Measurements from ENCODE around the gene CD38.

The CD38 gene

GRCh38 chr4:15891312-15891711 is 113.2 kb downstream of the CD38 start:
- Histone ChIP-seq H3K9me3 (ENCODE audit: insufficient read depth, low read depth, low read length) (no peaks in the 10 kb centered on the region), H2AK5ac (ENCODE audit: low read length) (no peak overlapping the region), H3K23ac (ENCODE audit: low read length) (no peak overlapping the region), H3K14ac (ENCODE audit: low read length) (no peak overlapping the region), H2AFZ (ENCODE audit: insufficient read depth, low read length, poor library complexity) (no peak overlapping the region), H2BK5ac (ENCODE audit: low read depth, low read length, poor library complexity) (no peak overlapping the region), H4K12ac (ENCODE audit: low read depth, low read length) (no peak overlapping the region), H3K36me3 (ENCODE audit: control insufficient read depth in 1 of 2, insufficient read depth in 2 of 2, low read length in 2 of 2) (no peaks in the 10 kb centered on the region), H3K4me1 (ENCODE audit: control insufficient read depth in 1 of 2, insufficient read depth in 2 of 2, low read length in 2 of 2) (peaks cover 0 to 2% of the 10 kb centered on the region in 2 experiments), H3K4me2 (ENCODE audit: low read length) (no peak overlapping the region), H3K27ac (ENCODE audit: low read depth, low read length) (no peak overlapping the region), H4K91ac (ENCODE audit: low read depth, low read length) (no peak overlapping the region), H4K8ac (ENCODE audit: low read depth, low read length) (no peak overlapping the region), H3K4me3 (ENCODE audit: low read depth, low read length) (no peak overlapping the region), H3K18ac (ENCODE audit: low read length) (no peak overlapping the region), H3K79me1 (ENCODE audit: low read length) (no peaks in the 10 kb centered on the region), H2BK12ac (ENCODE audit: low read length) (no peak overlapping the region), H2BK120ac (ENCODE audit: insufficient read depth, low read length, poor library complexity) (no peak overlapping the region), H3K9ac (ENCODE audit: low read length) (no peak overlapping the region), H3K79me2 (ENCODE audit: control insufficient read depth, insufficient read depth, low read length, poor library complexity) (no peaks in the 10 kb centered on the region), H3K27me3 (ENCODE audit: insufficient read depth, low read length) (no peaks in the 10 kb centered on the region), H3K4ac (ENCODE audit: low read depth, low read length) (no peak overlapping the region)
- no CpG with 5 or more reads among the region's 4 CpGs for WGBS (ENCODE audit: extremely low coverage, insufficient coverage, insufficient read length)
- DNase-seq: no peak

DNA sequence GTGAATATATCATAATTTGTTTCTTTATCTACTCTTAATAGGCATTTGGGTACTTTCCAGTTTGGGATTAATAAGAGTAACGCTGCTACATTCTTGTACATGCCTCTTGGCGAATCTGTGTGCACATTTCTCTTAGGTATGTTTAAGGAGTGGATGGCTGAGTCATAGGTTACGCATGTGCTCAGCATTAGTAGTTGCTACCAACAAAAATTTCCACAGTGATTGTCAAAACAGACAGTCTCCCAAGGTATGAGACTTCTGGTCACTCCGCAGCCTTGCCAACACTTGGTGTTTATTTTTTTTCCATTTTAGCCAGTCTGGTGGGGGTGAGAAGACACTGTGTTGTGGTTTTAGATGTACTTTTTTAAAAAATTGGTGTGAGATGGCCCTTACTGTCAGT is 115.8 kb downstream of the CD38 start:
- H2BK120ac ChIP-seq (ENCODE audit: insufficient read depth, low read length, poor library complexity): no peak overlapping the region
- H2BK5ac ChIP-seq (ENCODE audit: low read depth, low read length, poor library complexity): no peak overlapping the region
- no peaks in the 10 kb centered on the region for H3K9me3 ChIP-seq (ENCODE audit: insufficient read depth, low read depth, low read length)
- no peak overlapping the region for H3K9ac ChIP-seq (ENCODE audit: low read length)
- no peak overlapping the region for H4K91ac ChIP-seq (ENCODE audit: low read depth, low read length)
- H3K4me3 ChIP-seq (ENCODE audit: low read depth, low read length): no peak overlapping the region
- H3K27me3 ChIP-seq (ENCODE audit: insufficient read depth, low read length): no peaks in the 10 kb centered on the region
- no CpG with 5 or more reads among the region's 4 CpGs for WGBS (ENCODE audit: extremely low coverage, insufficient coverage, insufficient read length)
- H3K18ac ChIP-seq (ENCODE audit: low read length): no peak overlapping the region
- H3K79me2 ChIP-seq (ENCODE audit: control insufficient read depth, insufficient read depth, low read length, poor library complexity): no peaks in the 10 kb centered on the region
- H3K14ac ChIP-seq (ENCODE audit: low read length): no peak overlapping the region
- H4K12ac ChIP-seq (ENCODE audit: low read depth, low read length): no peak overlapping the region
- H2AK5ac ChIP-seq (ENCODE audit: low read length): no peak overlapping the region
- H3K27ac ChIP-seq (ENCODE audit: low read depth, low read length): no peak overlapping the region
- H4K8ac ChIP-seq (ENCODE audit: low read depth, low read length): no peak overlapping the region
- no peaks in the 10 kb centered on the region for H3K36me3 ChIP-seq (ENCODE audit: control insufficient read depth in 1 of 2, insufficient read depth in 2 of 2, low read length in 2 of 2)
- no peak overlapping the region for H2BK12ac ChIP-seq (ENCODE audit: low read length)
- no peak overlapping the region for H3K4me2 ChIP-seq (ENCODE audit: low read length)
- no peak overlapping the region for H3K4ac ChIP-seq (ENCODE audit: low read depth, low read length)
- peak; percentile 93 to 98 for DNase-seq
- H2AFZ ChIP-seq (ENCODE audit: insufficient read depth, low read length, poor library complexity): no peak overlapping the region
- H3K23ac ChIP-seq (ENCODE audit: low read length): no peak overlapping the region
- no peaks in the 10 kb centered on the region for H3K79me1 ChIP-seq (ENCODE audit: low read length)
- peaks cover 0 to 2% of the 10 kb centered on the region in 2 experiments for H3K4me1 ChIP-seq (ENCODE audit: control insufficient read depth in 1 of 2, insufficient read depth in 2 of 2, low read length in 2 of 2)

DNA sequence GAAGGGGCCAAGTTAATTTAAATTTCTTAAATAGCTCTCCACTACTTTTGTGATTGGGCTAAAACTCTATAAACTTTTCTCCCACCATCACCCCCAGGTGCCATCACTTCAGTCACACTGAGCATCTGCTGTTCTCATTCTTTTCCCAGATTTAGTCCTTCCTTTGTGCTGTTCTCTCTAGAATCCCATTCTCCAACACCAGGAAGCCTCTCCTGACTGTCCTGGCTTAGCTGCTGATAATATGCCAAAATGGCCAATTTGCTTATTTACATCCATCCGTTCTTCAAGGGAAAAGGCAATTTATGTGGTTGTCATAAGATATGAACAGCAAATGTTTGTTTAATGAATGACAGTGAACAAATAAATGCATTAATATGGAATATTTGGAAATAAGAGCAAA is 116.3 kb downstream of the CD38 start:
- H3K9ac ChIP-seq (ENCODE audit: low read length): no peak overlapping the region
- no peaks in the 10 kb centered on the region for H3K27me3 ChIP-seq (ENCODE audit: insufficient read depth, low read length)
- H4K91ac ChIP-seq (ENCODE audit: low read depth, low read length): no peak overlapping the region
- H3K36me3 ChIP-seq (ENCODE audit: control insufficient read depth in 1 of 2, insufficient read depth in 2 of 2, low read length in 2 of 2): no peaks in the 10 kb centered on the region
- peak overlapping the region; percentile 56 for H2BK12ac ChIP-seq (ENCODE audit: low read length)
- WGBS (ENCODE audit: extremely low coverage, insufficient coverage, insufficient read length): no CpG with 5 or more reads among the region's 1 CpG
- no peak overlapping the region for H3K4me2 ChIP-seq (ENCODE audit: low read length)
- H3K4me1 ChIP-seq (ENCODE audit: control insufficient read depth in 1 of 2, insufficient read depth in 2 of 2, low read length in 2 of 2): peaks cover 0 to 2% of the 10 kb centered on the region in 2 experiments
- no peak overlapping the region for H3K18ac ChIP-seq (ENCODE audit: low read length)
- H2BK120ac ChIP-seq (ENCODE audit: insufficient read depth, low read length, poor library complexity): no peak overlapping the region
- peak in 1 of 2 donors; percentile 40 for DNase-seq
- H3K14ac ChIP-seq (ENCODE audit: low read length): no peak overlapping the region
- H3K23ac ChIP-seq (ENCODE audit: low read length): no peak overlapping the region
- H4K12ac ChIP-seq (ENCODE audit: low read depth, low read length): no peak overlapping the region
- H3K27ac ChIP-seq (ENCODE audit: low read depth, low read length): no peak overlapping the region
- H3K9me3 ChIP-seq (ENCODE audit: insufficient read depth, low read depth, low read length): no peaks in the 10 kb centered on the region
- no peak overlapping the region for H2AFZ ChIP-seq (ENCODE audit: insufficient read depth, low read length, poor library complexity)
- no peak overlapping the region for H4K8ac ChIP-seq (ENCODE audit: low read depth, low read length)
- H2AK5ac ChIP-seq (ENCODE audit: low read length): no peak overlapping the region
- no peak overlapping the region for H2BK5ac ChIP-seq (ENCODE audit: low read depth, low read length, poor library complexity)
- H3K79me1 ChIP-seq (ENCODE audit: low read length): no peaks in the 10 kb centered on the region
- no peak overlapping the region for H3K4me3 ChIP-seq (ENCODE audit: low read depth, low read length)
- H3K4ac ChIP-seq (ENCODE audit: low read depth, low read length): no peak overlapping the region
- H3K79me2 ChIP-seq (ENCODE audit: control insufficient read depth, insufficient read depth, low read length, poor library complexity): no peaks in the 10 kb centered on the region

GRCh38 chr4:15894921-15895916 is 117.1 kb downstream of the CD38 start:
- no peaks in the 10 kb centered on the region for H3K36me3 ChIP-seq (ENCODE audit: control insufficient read depth in 1 of 2, insufficient read depth in 2 of 2, low read length in 2 of 2)
- no peak overlapping the region for H4K8ac ChIP-seq (ENCODE audit: low read depth, low read length)
- H2BK5ac ChIP-seq (ENCODE audit: low read depth, low read length, poor library complexity): no peak overlapping the region
- no peak overlapping the region for H3K4ac ChIP-seq (ENCODE audit: low read depth, low read length)
- H3K79me2 ChIP-seq (ENCODE audit: control insufficient read depth, insufficient read depth, low read length, poor library complexity): no peaks in the 10 kb centered on the region
- no peak overlapping the region for H2AK5ac ChIP-seq (ENCODE audit: low read length)
- H3K4me2 ChIP-seq (ENCODE audit: low read length): no peak overlapping the region
- H3K18ac ChIP-seq (ENCODE audit: low read length): no peak overlapping the region
- no peak overlapping the region for H2BK12ac ChIP-seq (ENCODE audit: low read length)
- no peak overlapping the region for H3K27ac ChIP-seq (ENCODE audit: low read depth, low read length)
- no peak overlapping the region for H3K14ac ChIP-seq (ENCODE audit: low read length)
- H4K12ac ChIP-seq (ENCODE audit: low read depth, low read length): no peak overlapping the region
- H3K9me3 ChIP-seq (ENCODE audit: insufficient read depth, low read depth, low read length): no peaks in the 10 kb centered on the region
- H3K27me3 ChIP-seq (ENCODE audit: insufficient read depth, low read length): no peaks in the 10 kb centered on the region
- peak in 1 of 2 donors; percentile 47 for DNase-seq
- H3K4me3 ChIP-seq (ENCODE audit: low read depth, low read length): no peak overlapping the region
- no peak overlapping the region for H3K23ac ChIP-seq (ENCODE audit: low read length)
- H2BK120ac ChIP-seq (ENCODE audit: insufficient read depth, low read length, poor library complexity): no peak overlapping the region
- no peak overlapping the region for H4K91ac ChIP-seq (ENCODE audit: low read depth, low read length)
- H3K79me1 ChIP-seq (ENCODE audit: low read length): no peaks in the 10 kb centered on the region
- WGBS (ENCODE audit: extremely low coverage, insufficient coverage, insufficient read length): no CpG with 5 or more reads among the region's 4 CpGs
- H2AFZ ChIP-seq (ENCODE audit: insufficient read depth, low read length, poor library complexity): no peak overlapping the region
- no peak overlapping the region for H3K9ac ChIP-seq (ENCODE audit: low read length)
- H3K4me1 ChIP-seq (ENCODE audit: control insufficient read depth in 1 of 2, insufficient read depth in 2 of 2, low read length in 2 of 2): peaks cover 0 to 2% of the 10 kb centered on the region in 2 experiments

All from trophoblast cell (in vitro differentiated cells and primary cell).